ENCODE data around the gene XIRP1.
A peak's percentile ranks its signal among the peaks of the same experiment; 100 is the strongest.
"Not testable (repeated sequence)": the region's sequence is repeated elsewhere in the genome, so short reads cannot be mapped to it uniquely, and the experiment has no call there.

Gene XIRP1

DNA sequence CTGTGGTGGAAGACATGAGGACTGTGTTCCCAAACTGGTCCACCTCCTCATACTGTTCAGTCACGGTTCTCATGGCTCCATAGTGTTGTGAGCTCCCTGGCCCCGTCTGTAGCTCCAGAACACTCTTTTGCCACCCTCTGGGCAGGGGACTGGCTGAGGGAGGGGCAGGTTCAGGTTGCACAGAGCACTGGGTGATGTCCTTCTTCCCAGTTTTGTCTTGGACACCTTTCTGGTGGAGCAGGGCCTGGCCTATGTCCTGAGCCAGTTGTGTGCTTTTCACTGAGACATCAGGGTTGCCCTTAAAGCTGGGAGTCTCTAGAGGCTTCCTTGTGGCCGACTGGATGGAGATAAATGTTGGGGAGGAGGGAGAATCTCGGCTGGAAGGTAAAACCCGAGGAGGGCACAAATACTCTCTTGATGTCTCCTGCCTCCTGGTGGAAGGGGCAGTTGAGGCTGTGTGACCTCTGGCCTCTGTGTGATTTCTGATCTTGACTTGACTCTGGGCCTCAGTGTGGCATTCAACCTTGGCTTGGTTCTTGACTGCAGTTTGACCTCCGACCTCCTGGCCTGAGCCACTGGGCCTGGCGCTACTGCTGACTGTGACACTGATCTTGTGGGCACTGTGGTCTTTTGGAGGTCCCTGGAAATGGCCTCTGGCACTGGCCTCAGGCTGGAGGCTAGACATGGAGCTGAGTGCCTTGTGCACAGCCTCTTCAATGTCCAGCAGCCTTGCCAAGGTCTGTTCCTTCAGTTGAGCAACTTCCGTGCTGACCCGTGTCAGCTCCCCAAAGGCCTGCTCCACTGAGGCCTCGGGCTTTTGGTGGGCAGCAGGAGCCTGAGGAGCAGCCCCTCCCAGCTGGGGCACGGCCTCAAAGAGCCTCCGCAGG is 8.1 kb downstream of the XIRP1 start:
- DNase-seq: no peak

DNA sequence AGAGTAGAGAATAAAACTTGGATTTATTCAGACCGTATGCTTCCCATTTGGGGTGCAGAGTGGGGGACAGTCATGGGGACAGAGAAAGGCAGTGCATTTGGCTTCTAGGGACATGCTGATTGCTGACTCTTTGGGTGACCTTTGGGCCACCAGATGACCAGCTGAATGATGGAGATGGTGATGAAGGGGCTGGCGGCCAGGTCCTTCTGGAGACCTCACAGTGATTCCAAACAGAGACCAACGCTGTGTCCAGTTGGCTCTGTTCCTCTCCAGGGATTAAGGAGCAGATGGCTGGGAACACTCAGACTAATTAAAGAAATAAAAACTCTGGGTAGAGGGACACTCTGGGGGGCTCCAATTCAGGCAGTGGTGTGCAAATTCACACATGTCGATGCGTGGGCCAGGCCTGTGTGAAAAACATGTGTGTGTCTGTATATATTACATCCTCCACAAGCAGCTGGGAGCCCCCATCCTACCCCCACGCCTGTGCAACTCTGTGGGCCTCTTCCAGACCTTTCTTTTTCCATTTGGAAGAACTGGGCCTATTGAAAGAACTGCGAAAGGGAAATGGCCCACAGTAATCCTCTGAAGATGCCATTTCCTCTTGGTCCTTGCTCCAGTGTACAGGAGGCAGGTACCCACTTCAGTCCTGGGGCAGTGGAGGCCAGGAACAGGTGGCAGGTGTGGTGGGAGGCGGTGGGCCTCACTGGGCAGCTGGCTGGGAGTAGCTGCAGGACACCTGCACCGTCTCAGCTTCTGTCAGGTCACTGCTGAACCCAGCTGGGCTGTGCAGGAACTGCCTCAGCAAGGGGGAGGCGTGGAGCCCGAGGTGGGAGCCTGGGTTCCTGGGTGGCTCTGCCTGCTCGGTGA is 8.9 kb downstream of the XIRP1 start:
- DNase-seq: no peak

DNA sequence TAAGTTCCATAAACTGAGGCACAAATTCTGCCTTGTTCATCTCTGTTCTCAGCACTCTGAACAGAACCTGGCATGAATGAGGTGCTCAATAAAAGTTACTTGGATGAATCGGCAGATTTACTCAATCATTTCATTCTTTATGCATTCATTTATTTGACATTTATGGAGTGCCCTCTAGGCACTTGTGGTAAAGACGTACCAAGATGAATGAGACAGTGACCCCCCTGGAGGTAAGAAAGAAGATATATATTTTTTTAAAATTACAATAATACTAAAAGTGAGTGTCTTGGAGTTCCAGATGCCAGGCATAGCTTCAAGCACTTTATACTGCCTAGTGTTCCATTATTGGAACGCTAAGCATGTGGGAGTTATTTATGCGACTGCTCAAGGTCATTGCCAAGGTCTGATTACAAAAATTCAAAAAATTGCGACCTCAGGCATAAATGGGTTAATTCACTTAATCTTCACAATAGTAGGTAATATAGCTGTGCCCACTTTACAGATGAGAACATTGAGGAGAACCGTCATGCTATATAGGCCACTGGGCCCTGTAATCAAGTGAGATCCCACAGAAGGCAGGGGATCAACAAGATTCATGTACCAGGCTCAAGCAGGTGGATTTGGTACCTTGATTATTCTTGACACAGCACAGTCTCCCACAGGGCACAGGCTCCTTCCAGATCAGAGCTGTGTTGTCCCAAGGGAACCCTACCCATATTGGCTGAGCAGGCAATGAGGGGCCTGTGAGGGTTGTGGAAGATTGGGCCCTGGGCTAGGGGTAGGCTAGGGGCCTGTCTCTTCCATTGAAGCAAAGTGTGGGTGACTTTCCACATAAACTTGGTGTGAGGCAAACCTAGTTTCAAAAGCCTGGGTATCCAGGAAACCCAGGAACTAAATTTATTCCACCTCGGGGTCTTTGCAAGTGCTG is 10.7 kb downstream of the XIRP1 start:
- no peak for DNase-seq

DNA sequence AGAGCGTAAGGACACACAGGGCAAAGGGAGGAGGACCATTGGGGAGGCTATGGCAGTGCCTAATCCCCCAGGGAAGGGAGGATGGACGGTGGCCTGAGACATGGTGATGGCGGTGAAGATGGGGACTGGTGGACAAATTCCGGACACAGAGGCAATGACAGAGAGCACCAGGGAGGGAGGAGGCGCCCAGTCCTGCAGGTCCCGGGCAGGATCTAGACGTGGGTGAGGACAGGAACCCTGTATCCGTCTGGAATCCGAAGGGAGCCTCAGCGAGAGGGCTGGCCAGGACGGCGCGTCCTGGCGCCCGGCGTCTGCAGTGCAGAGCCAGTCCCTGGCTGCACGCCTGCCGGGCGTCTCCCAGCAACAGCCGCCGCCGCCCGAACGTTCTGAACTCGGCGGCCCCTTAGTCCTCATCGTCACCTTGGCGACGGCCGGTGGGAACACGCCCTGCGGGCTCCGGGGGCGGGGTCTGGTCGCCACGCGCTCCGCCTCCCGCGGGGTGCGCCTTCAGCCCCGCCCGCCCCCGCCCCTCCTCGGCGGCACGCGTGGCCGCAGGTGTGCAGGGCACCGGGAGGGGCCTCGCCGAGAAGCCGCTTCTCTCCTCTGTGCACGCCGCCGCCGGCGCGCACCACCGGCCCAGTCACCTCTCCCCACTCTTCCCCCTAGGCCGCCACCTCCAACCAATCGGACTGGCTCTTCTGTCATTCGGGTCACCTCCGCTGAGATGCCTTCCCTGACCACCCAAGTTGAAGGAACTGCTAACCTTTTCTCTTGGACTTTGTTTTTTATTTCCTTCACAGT is 11.6 kb downstream of the XIRP1 start:
- DNase-seq: peak; percentile 96

DNA sequence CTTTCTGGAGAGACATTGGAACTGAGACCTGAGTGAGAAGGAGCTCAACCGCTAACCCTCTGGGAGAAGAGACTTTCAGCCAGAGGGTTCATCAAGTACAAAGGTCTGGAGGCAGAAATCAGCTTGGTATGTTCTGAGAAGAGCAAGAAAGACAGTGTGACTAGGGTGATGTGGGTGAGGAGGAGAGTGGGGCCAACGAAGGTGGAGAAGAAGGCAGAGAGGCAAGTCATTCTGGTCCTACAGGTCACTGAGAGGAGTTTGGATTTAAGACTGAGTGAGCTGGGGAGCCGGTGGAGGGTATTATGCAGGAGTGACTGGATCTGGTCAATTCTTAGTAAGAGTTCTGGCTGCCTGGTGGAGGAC is 12.2 kb downstream of the XIRP1 start:
- DNase-seq: no peak

DNA sequence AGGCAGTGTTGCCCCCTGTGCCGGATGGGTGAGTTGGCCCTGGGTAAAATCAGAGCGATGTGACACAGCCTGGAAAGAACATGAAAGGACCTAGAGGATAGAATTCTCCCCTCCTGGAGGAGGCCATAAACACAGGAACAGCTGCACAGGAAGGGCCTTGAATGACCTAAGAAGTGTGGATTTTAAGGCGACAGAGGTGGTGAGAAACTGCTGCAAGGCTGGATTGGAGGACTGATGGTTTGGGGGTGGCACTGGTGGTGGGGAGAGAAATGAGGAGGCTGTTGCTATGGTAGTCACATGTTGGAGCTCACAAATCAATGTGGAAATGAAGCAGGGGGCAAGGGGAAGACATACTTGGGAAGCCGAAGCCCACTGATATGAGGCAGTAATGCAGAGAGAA is 13.8 kb downstream of the XIRP1 start:
- no peak for DNase-seq

DNA sequence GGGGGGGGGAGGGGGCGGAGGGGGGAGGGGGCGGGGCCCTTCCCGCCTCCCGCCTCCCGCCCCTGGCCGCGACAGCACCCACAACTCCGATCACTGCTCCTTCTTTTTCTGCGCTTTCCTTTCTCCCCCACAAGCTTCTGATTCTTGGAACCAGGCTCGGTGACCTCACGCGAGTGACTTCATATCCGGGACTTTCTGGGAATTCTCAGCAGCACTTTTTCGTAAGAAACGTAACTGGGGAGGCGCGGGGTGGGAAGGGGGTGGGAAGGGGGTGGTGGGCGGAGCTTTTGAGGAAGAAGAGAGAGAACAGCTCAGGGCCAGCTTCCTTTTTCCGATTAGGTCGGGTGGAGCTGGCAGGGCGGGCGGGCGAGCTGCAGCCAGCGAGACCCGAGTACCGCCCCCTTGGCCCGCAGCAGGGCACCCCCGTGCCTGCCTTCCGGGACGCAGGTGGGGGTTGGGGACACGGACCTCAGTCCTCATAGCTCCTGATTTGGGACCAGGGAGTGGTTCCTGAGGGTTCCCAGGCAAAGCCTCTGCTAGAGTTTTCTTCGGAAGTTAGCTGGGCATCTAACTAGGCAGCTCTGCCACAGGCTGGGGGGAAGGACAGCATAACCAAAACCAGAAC is 14.6 kb downstream of the XIRP1 start:
- peak; percentile 89 for DNase-seq

DNA sequence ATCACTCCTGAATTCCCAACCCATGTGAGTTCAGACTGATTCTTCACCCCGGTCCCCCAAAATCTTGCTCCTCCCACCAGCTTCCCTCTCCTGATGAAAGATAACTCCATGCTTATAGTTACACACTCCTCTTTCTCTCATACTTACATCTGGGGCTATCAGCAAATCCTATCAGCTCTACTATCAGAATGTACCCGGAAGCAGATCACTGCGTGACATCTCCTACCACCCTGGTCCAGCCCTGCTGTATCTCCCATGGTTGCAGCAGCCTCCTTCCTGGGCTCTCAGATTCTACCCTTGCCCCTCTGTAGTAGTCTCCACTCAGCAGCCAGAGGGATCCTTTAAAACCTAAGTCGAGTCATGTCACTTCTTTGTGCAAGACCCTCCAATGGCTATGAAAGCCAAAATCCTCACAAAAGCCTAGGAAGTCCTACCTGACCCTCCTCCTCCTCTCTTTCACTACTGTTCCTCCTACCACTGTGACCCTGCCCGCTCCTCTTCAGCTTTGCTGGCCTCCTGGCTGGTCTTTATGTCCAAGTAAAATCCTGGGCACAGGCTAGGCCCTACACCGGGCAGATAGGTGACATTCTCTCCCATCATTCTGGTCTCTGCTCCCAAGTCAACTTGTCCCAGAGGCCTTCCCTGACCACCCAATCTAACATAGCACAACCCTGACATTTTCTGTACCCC is 16.2 kb downstream of the XIRP1 start:
- no peak for DNase-seq

DNA sequence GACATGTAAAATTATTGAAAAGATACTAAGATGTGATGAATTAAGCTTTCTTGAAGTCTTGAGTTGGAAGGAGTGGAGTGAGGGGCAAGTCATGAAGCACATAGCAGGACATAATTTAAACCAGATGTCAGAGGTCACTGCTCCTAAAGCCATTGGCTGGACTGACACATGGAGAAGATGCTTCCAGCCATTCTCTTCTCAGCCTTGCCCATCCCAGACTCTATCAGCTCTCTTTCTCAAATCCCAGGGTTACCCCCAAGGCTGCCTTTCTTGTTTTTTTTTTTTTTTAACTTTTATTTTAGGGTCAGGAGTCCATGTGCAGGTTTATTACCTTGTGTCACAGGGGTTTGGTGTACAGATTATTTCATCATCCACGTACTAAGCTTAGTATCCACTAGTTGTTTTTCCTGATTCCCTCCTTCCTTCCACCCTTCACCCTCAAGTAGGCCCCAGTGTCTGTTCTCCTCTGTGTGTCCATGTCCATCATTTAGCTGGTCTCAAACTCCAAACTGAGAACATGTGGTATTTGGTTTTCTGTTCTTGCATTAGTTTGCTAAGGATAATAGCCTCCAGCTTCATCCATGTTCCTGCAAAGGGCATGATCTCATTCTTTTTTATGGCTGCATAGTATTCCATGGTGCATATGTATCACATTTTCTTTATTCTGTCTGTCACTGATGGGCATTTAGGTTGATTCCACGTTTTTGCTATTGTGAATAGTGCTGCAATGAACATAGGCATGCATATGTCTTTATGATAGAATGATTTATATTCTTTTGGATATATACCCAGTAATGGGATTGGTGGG is 18.9 kb downstream of the XIRP1 start:
- no peak for DNase-seq

DNA sequence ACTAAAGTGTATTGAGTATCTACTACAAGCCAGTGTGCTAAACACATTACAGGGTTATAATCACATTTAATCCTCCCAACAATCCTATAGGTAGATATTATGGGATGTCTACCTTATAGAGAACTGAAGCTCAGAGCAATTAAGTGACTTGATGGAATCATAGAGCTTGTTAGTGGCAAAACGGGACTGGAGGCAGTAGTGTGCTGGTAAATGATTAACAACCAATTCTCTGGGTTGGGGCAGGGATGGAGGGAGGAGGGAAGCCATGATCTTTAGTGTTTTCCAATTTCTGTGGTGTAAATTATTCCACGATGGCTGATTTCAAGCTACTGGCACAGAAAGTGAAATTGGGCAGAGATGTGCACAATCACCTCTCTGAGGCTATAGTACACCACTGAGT is 20.5 kb downstream of the XIRP1 start:
- no peak for DNase-seq

DNA sequence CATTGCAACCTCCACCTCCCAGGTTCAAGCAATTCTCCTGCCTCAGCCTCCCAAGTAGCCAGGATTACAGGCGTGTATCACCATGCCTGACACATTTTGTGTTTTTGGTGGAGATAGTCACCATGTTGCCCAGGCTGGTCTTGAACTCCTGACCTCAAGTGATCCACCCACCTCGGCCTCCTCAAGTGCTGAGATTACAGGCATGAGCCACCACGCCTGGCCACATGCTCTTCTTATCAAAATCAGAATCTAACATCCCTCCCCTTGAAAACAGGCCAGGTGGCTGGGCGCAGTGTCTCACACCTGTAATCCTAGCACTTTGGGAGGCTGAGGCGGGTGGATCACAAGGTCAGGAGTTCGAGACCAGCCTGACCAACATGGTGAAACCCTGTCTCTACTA is 21.5 kb downstream of the XIRP1 start:
- DNase-seq: not testable (repeated sequence)

DNA sequence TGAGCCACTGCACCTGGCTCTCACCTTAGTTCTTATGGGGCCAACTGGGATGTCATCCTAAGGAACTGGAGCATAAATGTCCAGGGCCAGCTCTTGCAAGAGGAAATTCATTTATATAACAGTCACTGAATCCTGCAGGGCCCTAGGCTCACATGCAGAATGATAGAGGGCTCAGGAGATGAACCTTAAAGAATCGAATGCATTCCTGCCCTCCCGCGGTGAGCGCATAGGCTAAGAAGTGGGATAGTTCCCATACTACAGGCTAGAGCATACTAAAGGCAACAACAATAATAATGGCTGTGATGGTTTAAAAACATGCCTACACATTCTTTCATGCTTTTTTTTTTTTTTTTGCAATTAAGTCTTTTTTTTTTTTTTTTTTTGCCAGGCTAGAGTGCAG is 21.9 kb downstream of the XIRP1 start:
- DNase-seq: no peak

DNA sequence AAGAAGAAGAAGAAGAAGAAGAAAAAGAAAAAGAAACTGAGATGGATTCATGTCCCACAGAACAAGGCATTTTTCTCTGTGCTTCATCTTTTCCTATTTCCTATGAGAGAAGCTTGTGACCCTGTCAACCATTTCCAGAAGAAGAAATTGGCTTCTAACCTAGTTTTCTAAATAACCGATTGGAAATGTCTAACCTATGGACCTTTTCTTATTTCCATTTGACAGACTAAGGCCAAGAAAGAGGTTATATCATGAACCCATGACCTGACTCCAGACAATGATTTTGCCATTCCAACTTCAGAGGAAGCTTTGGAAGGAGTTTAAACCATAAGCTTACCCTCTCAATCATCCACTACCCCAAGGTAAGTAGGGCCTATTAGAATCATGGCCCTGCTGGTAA is 22.7 kb downstream of the XIRP1 start:
- no peak for DNase-seq

DNA sequence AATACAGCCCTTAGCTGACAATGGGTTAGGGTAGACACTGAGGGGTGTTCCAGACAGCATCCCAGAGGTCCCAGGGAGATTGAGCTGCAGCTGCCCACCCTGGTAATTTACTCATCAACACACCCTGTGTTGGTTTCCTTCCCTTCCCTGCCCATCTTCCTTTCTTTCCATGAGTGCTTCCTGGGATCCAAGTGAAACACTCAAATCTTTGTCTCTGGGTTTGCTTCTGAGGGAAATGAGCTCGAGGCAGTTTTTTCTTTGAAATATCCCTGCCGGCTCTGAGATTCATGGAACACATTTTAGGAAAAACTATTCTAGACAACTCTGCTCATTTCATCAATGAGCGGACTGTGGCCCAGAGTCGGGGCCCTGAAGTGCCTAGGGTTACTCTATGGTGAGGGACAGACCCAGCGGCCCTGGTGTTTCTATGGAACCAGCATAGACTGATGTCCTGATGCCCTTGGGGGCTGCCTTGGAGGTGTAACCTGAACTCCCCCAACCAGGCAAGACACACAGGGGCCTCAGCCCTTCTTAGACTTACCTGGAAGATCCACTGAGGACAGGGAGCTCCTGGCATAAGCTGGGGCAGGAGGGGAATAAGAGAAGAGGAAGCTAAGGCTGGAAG is 24.1 kb downstream of the XIRP1 start:
- no peak for DNase-seq

DNA sequence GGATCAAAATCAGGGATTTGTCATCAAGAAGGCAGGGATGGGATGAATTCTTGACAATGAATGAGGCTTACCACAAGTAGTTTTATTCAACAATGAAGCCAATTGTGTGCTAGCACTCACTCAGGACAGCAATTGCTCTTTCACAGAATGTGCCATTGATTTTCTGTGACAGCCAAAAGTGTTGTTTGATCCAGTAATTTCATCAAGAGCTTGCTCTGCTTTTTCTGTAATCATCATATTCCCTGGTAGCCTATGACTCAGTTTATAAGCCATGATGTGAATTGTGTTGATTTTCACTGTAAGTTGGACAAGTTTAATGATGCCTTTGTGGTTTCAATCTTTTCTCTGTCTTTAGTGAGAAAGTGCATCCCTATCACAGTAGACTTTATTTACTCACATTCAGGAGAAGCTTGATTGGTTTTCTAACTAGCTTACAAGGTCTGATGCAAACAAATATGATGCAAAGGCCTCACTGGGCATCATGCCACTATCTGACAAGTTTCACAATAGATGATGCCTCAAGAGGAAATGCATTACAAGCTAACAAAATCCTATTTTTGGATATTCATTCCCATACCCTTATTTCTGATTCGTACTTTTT is 25.4 kb downstream of the XIRP1 start:
- DNase-seq: no peak

DNA sequence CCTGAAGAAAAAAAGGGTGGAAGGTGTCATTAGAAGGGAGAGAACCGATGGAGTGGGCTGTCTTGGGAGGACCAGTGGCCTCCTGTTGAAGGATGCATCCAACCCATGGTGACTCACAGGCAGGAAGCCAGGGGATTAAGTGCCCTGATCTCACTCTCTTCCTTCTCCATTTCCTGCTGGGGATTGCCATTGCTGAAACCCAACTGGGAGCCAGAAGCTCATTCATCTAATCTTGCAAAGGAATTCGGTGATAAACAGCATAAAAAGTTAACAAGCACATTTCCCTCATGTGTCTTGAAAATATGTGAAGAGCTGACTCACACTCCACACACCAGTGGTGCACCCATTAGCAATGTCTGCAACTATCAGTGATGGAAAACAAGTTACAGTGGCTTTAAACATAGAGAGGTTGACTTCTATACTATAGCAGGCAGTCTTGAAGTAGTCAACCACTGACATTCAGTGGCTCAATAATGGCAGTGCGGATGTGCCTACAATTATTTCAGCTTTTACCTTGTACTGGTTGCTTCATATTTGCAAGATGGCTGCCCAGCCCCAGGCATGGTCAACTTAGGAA is 26.2 kb downstream of the XIRP1 start:
- DNase-seq: no peak

DNA sequence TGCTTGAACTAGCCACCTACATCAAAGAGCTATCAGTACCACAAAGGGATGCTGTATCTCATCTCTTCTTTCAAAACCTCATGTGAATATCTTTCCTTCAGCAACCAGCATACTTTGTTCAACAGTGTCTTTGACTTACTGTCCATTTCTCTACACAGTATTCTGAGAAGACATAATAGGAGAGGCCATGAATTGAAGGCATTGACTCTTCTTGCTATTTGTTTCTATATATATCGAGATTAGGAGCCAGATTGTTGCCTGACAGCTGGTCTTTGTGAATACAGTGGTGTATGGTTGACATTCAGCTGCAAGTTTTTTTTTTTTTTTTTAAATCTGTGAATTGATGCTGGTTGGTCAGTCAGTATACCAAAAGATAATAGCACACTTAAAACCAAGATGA is 26.9 kb downstream of the XIRP1 start:
- DNase-seq: no peak

DNA sequence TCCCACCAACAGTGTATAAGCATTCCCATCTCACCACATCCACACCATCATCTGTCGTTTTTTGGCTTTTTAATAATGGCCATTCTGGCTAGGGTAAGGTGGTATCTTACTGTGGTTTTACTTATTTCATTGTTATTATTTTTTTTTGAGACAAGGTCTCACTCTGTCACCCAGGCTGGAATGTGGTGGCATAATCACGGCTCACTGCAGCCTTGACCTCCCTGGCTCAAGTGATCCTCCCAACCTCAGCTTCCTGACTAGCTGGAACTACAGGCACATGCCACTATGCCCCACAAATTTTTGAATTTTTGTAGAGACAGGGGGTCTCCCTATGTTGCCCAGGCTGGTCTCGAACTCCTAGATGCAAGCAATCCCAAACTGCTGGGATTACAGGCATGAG is 28.0 kb downstream of the XIRP1 start:
- DNase-seq: no peak

Data from activated effector memory CD4-positive, alpha-beta T cell treated with anti-CD3 and anti-CD28 coated beads, Interleukin-2, amount 50 U/mL, for 16 hours (primary cell).